Sciatic nerve (tissue), 2 donors: Measurements from ENCODE around the gene UBE2N. TPM values are rescaled to one million over a fixed set of nuclear protein-coding genes. Genes with fewer than 3 reads are reported as not detected.

Experiments used
- ATAC-seq: fragments of 200-7000 bp; cut with Tn5 transposase; one replicate; pipeline ENCODE4 v1.9.1; 2020; ENCODE audit warnings: mild to moderate bottlenecking, moderate library complexity
- DNase-seq: peaks from one replicate; pipeline ENCODE4 v3.0.0-alpha.2; 2020; ENCODE audit warnings: low spot score
- intact Hi-C: fragments of 100-400 bp; cut with DNase I; formaldehyde crosslinking; loops from one replicate; pipeline ENCODE4 v1.14.2; 2022
- total RNA-seq: library from RNA; stranded (reverse); fragmentation: NEBNext Ultra II Directional; extraction: Animal tissue kit (Norgen Biotek cat#: 25700); gene quantifications from one replicate; pipeline ENCODE4 v1.2.1, GENCODE V29; 2021
- donor health status: DM: no; HTN: no; CAD: no.
- donor health status: DM: no; HTN: no; CAD: no.

The UBE2N gene, protein sequence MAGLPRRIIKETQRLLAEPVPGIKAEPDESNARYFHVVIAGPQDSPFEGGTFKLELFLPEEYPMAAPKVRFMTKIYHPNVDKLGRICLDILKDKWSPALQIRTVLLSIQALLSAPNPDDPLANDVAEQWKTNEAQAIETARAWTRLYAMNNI
- 58.4 TPM for total RNA-seq

GRCh38 chr12:93441617-93442410 lies at the start of gene UBE2N:
UBE2N (minus strand) TSS chr12:93441947; CDS start chr12:93441884, 63 bp downstream.
- DNase-seq (peak; percentile 97), ATAC-seq (peak; percentile 97)
- intact Hi-C loops = no loop called here

GRCh38 chr12:93484315-93484981 lies 42.7 kb upstream of the UBE2N start:
- intact Hi-C loops = no loop called here
- ATAC-seq = no peak
- no peak for DNase-seq

- no peak for DNase-seq
- intact Hi-C loops = no loop called here
- no peak for ATAC-seq
Observed at GRCh38 chr12:93483151-93483807, 41.5 kb upstream of the UBE2N start.

GRCh38 chr12:93482721-93483120 lies 41.0 kb upstream of the UBE2N start:
- intact Hi-C loops = no loop called here
- no peak for DNase-seq
- ATAC-seq = no peak

DNA sequence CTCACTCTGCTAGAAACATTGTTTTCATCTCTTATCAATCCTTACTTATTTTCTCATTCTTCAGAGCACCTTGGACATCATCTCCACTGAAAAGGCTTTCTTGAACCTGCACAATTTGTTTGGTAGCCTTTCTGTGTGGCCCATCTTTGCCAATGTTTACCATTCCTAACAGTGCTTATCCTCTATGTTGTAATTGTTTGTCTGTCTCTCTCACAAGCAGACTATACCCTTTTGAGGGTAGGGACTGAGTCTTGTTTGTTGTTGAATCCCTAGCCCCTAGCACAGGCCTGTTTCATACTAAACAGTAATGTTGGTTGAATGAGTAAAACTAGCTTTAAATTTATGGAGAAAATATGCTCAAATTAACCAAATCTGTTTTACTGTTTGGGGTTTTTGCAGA lies 34.8 kb upstream of the UBE2N start:
- ATAC-seq (no peak), DNase-seq (no peak)
- intact Hi-C loops = no loop called here

DNA sequence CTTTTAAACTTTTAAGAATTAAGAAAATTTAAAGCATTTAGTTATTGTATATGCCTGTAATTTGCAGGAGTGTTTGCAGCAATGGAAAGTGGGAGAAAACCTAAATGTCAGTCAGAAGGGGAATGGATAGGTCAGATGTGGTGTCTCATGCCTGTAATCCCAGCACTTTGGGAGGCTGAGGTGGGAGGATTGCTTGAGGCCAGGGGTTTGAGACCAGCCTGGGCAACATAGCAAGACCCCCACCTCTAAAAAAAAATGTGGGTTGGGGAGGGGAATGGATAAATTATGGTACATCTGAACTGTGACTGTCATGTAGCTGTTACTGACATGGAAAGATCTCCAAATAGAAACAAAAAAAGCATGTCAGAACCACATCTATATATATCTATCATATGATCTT lies 27.6 kb upstream of the UBE2N start:
- intact Hi-C loops = no loop called here
- ATAC-seq = no peak
- DNase-seq = no peak

DNA sequence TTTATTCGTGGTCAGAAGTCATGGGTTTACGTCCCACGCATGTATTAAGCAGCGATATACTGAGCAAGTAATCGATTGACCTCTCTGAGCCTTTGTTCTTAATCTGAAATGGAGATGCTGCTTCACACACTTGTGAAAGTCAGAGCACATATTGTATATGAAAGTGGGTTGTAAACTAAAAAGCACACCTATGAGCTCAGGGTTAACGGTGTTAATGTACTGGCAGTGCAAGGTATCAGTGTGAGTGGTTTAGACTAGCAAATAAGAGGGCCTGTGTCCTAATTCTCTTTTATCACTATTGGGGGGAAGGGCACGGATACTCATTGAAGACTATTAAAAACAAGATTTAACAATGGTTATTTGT lies 26.2 kb upstream of the UBE2N start:
- no peak for DNase-seq
- ATAC-seq = peak; percentile 5
- intact Hi-C loops = no loop called here

- DNase-seq = peak; percentile 95
- intact Hi-C loops = no loop called here
- peak; percentile 98 for ATAC-seq
Observed at GRCh38 chr12:93467351-93468007, 25.7 kb upstream of the UBE2N start, which contains the start of gene MRPL42. MRPL42 (plus strand) TSS chr12:93467514; CDS start chr12:93469286, 1,772 bp downstream.

DNA sequence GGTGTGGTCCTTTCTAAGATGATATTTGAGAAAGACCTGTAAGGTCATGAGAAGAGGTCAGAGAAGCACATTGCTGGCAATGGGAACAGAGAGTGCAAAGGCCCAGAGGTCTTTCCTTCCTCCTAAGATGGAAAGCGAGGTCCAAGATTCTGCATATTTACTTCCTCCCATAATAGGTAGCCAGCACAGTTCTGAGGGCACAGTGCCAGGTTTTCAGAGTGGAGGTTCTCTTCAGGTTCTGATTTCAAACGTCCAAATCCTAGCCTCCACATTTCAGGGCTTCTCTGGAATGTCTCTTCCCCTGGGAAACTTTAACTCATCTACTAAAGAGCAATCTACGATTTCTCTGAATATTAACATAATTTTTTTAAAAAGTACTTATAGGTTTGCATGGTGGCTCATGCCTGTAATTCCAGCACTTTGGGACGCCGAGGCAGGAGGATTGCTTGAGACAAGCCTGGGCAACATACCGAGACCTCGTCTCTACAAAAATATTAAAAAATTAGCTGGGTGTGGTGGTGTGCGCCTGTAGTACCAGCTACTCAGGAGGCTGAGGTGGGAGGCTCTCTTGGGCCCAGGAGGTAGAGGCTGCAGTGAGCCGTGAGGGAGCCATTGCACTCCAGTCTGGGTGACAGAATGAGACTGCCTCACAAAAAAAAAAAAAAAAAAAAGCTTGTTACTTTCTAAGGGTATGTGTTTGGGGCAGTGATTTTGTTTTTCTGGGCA lies 25.0 kb upstream of the UBE2N start:
- ATAC-seq (no peak), DNase-seq (no peak)
- intact Hi-C loops = no loop called here

- no peak for ATAC-seq
- intact Hi-C loops = no loop called here
- DNase-seq = no peak
Observed at GRCh38 chr12:93465841-93466240, 24.1 kb upstream of the UBE2N start.

DNA sequence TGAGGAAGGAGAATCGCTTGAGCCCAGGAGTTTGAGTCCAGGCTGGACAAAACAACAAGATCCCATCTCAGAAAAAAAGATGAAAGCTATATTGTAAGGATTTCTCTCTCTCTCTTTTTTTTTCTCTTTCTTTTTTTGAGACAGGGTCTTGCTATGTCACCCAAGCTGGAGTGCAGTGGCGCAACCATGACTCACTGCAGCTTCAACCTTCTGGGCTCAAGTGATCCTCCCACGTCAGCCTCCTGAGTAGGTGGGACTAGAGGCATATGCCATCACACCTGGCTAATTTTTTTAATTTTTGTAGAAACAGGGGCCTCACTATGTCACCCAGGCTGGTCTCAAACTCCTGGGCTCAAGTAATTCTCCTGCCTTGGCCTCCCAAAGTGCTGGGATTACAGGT lies 19.8 kb upstream of the UBE2N start:
- no peak for ATAC-seq
- DNase-seq = no peak
- intact Hi-C loops = no loop called here

DNA sequence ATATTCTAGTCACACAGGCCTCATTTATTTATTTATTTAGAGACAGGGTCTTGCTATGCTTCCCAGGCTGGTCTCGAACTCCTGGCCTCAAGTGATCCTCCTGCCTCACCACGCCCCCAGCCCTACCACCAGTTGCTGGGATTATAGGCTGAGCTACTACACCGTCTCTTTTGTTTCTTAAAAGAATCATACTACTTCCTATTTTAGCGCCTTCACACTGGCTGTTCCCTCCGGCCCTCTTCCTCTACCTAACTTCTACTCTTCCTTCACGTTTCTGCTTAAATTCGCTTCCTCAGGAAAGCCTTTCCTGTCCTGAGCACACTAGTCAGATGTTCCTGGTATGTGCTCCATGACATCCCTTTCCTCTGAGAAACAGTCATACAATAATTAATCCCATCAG lies 19.2 kb upstream of the UBE2N start:
- intact Hi-C loops = no loop called here
- ATAC-seq = no peak
- DNase-seq = no peak

- DNase-seq = no peak
- ATAC-seq = no peak
- intact Hi-C loops = no loop called here
Observed at GRCh38 chr12:93460003-93460402, 18.3 kb upstream of the UBE2N start.

- intact Hi-C loops = no loop called here
- DNase-seq (no peak), ATAC-seq (no peak)
Observed at GRCh38 chr12:93459097-93459496, 17.4 kb upstream of the UBE2N start.

DNA sequence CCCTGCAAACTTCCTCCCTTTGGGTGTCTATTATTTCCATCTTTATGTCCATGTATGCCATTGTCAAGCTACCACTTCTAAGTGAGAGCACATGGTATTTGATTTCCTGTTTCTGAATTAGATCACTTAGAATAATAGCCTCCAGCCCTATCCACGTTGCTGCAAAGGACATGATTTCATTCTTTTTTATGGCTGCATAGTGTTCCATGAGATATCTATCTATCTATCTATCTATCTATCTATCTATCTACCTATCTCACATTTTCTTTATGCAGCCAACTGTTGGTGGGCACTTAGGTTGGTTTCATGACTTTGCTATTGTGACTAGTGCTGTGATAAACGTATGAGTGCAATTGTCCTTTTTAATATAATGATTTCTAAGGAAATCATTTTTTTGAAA lies 14.3 kb upstream of the UBE2N start:
- intact Hi-C loops = no loop called here
- ATAC-seq (no peak), DNase-seq (no peak)

- ATAC-seq = no peak
- intact Hi-C loops = no loop called here
Observed at GRCh38 chr12:93453633-93454032, 11.9 kb upstream of the UBE2N start.

DNA sequence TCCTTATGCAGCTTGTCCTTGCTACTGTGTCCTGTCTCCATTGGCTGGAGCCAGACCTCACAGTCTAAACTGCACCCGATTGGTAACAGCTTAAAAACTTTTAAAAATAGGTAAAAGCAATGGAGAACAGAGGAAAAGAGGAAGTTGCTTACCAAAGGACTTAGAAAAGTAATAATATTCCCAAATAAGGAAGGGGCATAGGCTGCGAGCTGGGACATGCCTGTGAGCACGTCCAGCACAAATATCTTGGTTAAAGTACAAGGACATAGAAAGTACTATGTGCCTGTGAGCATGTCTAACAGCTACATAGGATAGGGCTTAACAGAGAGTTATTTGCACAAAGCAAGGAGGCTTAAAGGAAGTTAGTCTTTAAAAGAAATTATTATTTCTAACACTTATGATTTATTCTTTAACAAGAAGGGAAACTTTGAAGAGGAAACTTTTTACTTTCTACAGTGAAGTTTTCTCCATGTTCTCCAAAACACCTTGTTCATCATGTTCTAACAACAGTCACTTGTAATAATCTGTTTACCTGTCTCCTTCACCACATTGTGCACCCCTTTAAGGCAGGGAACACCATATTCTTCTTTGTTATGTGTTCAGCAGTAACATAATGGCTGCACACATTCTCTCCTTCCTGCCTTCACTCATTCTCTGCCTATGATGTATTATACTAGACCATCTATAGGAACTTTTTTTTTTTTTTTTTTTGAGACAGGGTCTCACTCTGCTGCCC lies 9.8 kb upstream of the UBE2N start:
- intact Hi-C loops = no loop called here
- ATAC-seq = no peak
- no peak for DNase-seq

More at GRCh38 chr12:93453633-93454032, 11.9 kb upstream of the UBE2N start:
- DNase-seq = no peak

DNA sequence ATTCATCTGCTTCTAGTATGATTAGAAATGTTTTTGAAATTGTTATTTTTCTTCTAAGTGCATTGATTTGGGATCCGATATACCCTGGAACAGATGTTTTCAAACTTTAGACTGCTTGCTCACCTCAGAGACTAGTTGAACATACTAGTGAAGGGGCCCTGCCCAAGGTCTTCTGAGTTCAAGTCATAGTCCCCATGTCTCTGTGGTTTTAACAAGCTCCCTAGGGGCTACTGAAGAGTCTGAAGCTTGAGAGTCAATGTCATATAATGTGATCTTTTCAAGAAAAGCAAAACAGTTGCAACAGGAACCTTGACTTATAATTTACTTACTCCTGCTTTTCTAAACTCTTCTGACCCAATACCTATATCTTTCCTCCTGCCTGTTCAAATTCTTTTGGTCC lies 7.5 kb upstream of the UBE2N start:
- ATAC-seq = no peak
- DNase-seq = no peak

More for the DNA sequence above, 7.5 kb upstream of the UBE2N start:
- intact Hi-C loops = no loop called here
